Subcutaneous adipose tissue (tissue), 4 donors: ENCODE results near the gene OR2S2. TPM values are rescaled to one million over a fixed set of nuclear protein-coding genes. Genes with fewer than 3 reads are reported as not detected.

Source experiments
- CTCF ChIP-seq: fragments of 450-650 bp; IDR thresholded peaks from one replicate; pipeline ENCODE4 v1.5.1; 2016; ENCODE audit warnings: low read depth, mild to moderate bottlenecking, control low read depth, antibody characterized with exemption, moderate library complexity
- total RNA-seq, 4 donors: library from RNA; depleted of rRNA; stranded (reverse); fragments of >200 nt; gene quantifications; one replicate each; pipeline ENCODE4 v1.1.0, GENCODE V29; 2016

The OR2S2 gene
- total RNA-seq, 4 donors from 2014 or later, result not detected

GRCh38 chr9:35974800-35975199 is 16.8 kb upstream of the OR2S2 start:
- TF ChIP-seq CTCF, result no peak

DNA sequence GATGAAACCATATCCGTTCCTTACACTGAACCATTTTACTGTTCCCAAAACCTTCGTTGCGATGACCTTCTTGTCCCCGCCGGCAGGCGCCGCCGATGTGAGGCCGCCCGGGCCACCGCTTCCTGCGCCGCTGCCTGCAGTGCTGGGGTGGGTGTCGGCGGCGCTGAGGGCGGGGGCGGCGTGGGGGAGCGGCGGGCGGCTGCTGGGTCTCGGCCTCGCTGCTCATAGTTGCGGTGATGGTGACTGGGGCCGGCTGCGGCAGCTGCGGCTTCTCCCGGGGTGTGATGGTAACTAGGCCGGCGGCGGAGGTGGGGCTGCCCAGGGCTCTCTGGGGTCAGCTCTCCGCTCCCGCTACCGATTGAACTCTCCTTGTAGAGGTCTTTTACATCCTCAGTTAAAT is 14.1 kb upstream of the OR2S2 start:
- TF ChIP-seq CTCF, result no peak

GRCh38 chr9:35967042-35967441 is 9.1 kb upstream of the OR2S2 start:
- no peak for TF ChIP-seq CTCF

DNA sequence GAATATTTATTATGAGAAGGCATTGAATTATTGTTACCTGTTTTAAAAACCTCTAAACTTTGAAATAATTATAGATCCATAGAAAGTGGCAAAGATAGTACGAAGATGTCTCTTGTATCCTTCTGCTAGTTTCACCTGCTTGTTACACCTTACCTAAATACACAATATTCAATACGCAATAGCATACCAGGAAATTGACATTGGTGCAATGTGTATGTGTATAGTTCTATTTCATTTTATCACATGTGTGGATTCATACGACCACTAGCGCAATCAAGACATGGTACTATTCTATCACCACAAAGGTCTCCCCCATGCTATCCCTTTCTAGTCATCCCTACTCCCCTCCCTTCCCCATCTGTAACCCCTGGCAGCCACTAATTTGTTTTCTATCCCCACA is 8.5 kb upstream of the OR2S2 start:
- TF ChIP-seq CTCF, result no peak

DNA sequence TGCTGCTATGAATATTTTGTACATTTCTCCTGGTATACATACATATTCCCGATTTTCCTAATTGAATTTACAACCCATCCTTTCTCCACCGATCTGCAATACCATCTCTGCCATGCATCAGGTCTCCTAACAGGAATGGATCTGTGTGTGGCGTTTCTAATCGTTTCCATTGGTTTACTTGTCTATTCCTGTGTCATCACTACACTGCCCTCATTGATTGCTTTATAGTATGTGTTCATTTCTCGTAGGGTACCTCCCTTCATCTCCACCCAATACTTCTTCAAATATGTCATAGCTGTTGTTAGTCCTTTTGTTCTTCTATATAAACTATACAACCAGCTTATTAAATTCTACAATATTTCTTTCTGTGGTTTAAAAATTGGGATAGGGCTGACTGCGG is 7.1 kb upstream of the OR2S2 start:
- no peak for TF ChIP-seq CTCF

DNA sequence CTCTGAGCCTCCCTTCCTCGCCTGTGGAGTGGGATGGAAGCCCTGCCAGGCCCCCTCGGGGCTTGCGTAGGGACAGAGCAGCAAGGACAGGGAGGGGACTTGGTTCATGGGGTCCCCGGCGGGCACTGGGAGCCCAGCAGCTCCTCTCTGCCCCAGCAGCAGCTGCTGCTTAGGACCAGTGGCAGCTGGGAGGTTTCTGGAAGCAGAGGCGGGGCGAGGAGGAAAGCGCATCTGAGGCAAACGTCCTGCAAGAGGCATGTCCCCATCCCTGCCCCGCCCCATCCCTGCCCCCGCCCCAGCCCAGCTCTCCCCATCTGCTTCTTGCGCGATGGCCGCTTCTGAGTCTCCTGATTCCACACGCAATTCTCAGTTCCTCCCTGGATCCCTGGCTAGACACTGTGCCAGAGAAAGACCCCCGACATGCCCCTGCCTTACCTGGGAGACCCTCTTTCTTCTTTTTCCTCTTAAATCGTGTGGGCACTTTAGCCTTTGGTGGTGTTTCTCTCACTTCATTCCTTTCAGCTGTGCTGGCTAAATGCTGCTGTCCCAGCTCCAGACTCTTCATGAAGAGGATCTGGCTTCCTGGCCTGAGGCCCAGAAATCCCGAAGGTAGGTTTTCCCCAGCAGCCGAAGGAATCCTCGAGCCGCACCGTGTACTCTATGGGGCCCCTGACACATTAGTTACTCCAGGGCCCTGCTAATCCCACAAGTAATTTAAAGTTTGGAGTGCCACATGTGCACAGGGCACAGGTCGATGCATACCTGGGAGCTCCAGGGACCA is 4.4 kb upstream of the OR2S2 start:
- TF ChIP-seq CTCF, result no peak

DNA sequence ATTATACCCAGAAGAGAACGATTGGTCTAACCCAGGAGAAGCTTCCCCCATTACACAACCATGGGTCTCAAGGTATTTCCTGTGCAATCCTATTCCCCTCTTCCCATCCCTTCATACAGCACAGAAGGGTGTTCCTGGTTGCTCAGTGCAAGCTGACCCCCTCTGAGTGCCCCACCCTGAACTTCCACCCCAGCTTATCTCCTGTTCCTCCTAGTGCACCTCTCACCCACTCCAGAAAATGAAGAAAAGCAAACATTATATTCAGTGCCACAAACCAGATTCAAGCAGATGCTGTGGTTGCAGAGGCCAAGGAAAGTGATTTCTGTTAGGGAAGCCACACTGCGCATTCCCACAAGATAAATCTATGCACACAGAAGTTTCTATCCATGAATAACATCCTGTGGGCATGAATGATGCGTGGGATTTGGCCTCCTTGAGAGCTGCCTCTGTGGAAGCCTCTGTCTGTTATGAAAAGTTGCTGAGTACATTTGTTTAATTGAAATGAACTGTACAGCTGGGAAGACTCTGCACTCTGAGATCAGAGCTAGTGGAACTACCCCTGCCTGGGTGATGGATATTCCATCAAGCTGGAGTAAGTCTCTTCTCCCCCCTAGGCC is 2.2 kb upstream of the OR2S2 start:
- no peak for TF ChIP-seq CTCF
